HCT116 (cell line): ENCODE measurements around the gene GDAP2. TPM values are rescaled to one million over a fixed set of nuclear protein-coding genes. Genes with fewer than 3 reads are reported as not detected.

Experiments
- ATAC-seq: fragments of 200-7000 bp; cut with Tn5 transposase; 2 replicates; pipeline ENCODE4 v1.9.1; 2020; ENCODE audit warnings: mild to moderate bottlenecking, moderate library complexity
- BruUV-seq: library from RNA; stranded (reverse); fragments of 400-500 nt; replicated peaks from 2 replicates; lab custom pipeline; 2021; lab: Mats Ljungman, UMichigan
- CTCF ChIA-PET: fragments of 300-600 bp; sonication (Branson Sonifier 250); formaldehyde crosslinking; loops from one replicate; lab custom pipeline; 2021; ENCODE audit warnings: antibody characterized with exemption; lab: Charles Lee
- POLR2A ChIA-PET: fragments of 300-600, 350-600 bp; sonication (Branson Sonifier 250); formaldehyde crosslinking; loops from one replicate; lab custom pipeline; 2021; ENCODE audit warnings: antibody characterized with exemption; lab: Charles Lee
- RAD21 ChIA-PET, 2 experiments: fragments of 300-600 bp; sonication (Branson Sonifier 250); formaldehyde crosslinking; loops; one replicate each; lab custom pipeline; 2023; ENCODE audit warnings: low total read pairs in 2 of 2; ENCODE audit not compliant: uncharacterized antibody in 2 of 2, unreplicated experiment in 2 of 2, low non-redundant PET in 1 of 2; lab: Charles Lee
- DNase-seq: peaks from one replicate; pipeline ENCODE4 v3.0.0-alpha.2; 2010; ENCODE audit warnings: low read depth, low spot score
- H2AFZ ChIP-seq: fragments of 200-600 bp; shearing (Covaris generic), sonication (generic); 2 replicates; pipeline ENCODE4 v1.6.1; 2017; ENCODE audit warnings: low read depth, mixed run types, mixed read lengths, antibody characterized with exemption, low read length; ENCODE audit not compliant: poor library complexity, severe bottlenecking
- H3K27ac ChIP-seq: 2 replicates; pipeline ENCODE4 v1.5.1; 2012; ENCODE audit warnings: low read depth, low read length
- H3K27me3 ChIP-seq: fragments of 200-600 bp; sonication (generic); 2 replicates; pipeline ENCODE4 v1.6.1; 2016; ENCODE audit warnings: mixed run types, low read length, mixed read lengths; ENCODE audit not compliant: insufficient read depth
- H3K36me3 ChIP-seq, 2 experiments: fragments of 200-500 bp in 1 of 2; fragments of 200-600 bp in 1 of 2; sonication (Bioruptor generic) in 1 of 2; sonication (generic) in 1 of 2; 2 replicates each; pipeline versions ENCODE4 v1.5.1 to v1.6.1; 2014 to 2016; ENCODE audit warnings: low read length in 2 of 2, inconsistent platforms in 1 of 2, mixed read lengths in 1 of 2, mixed run types in 1 of 2; ENCODE audit not compliant: insufficient read depth in 2 of 2, control insufficient read depth in 1 of 2
- H3K4me1 ChIP-seq, 2 experiments: fragments of 200-600 bp in 1 of 2; sonication (generic) in 1 of 2; 2 replicates each; pipeline versions ENCODE4 v1.5.1 to v1.6.1; 2012 to 2017; ENCODE audit warnings: low read length in 2 of 2, inconsistent platforms in 1 of 2, mild to moderate bottlenecking in 1 of 2, mixed read lengths in 1 of 2, mixed run types in 1 of 2, moderate library complexity in 1 of 2; ENCODE audit not compliant: insufficient read depth in 2 of 2, control insufficient read depth in 1 of 2
- H3K4me2 ChIP-seq: fragments of 200-600 bp; sonication (generic); 2 replicates; pipeline ENCODE4 v1.6.1; 2017; ENCODE audit warnings: mixed run types, low read length, mixed read lengths
- H3K4me3 ChIP-seq, 2 experiments: fragments of 200-600 bp in 1 of 2; sonication (generic) in 1 of 2; replicated peaks in 1 of 2; 2 replicates each; pipeline ENCODE4 v1.5.1; 2011 to 2016; ENCODE audit warnings: low read length in 2 of 2, control low read depth in 1 of 2, low read depth in 1 of 2, mild to moderate bottlenecking in 1 of 2, mixed read lengths in 1 of 2, mixed run types in 1 of 2
- H3K79me2 ChIP-seq: fragments of 200-600 bp; sonication (generic); 2 replicates; pipeline ENCODE4 v1.6.1; 2017; ENCODE audit warnings: mild to moderate bottlenecking, mixed run types, low read length, moderate library complexity, mixed read lengths; ENCODE audit not compliant: insufficient read depth
- H3K9ac ChIP-seq: fragments of 200-600 bp; sonication (generic); 2 replicates; pipeline ENCODE4 v1.6.1; 2016; ENCODE audit warnings: low read length, mixed read lengths
- H3K9me2 ChIP-seq: fragments of 200-600 bp; sonication (generic), shearing (Covaris generic); 2 replicates; pipeline ENCODE4 v1.6.1; 2017; ENCODE audit warnings: mixed run types, mild to moderate bottlenecking, moderate library complexity; ENCODE audit not compliant: insufficient read depth
- H3K9me3 ChIP-seq, 2 experiments: fragments of 200-500 bp in 1 of 2; fragments of 200-600 bp in 1 of 2; sonication (Bioruptor generic) in 1 of 2; sonication (generic) in 1 of 2; 2 replicates each; pipeline ENCODE4 v1.6.1; 2014 to 2017; ENCODE audit warnings: low read length in 2 of 2, mixed read lengths in 2 of 2, inconsistent platforms in 1 of 2, low read depth in 1 of 2, mild to moderate bottlenecking in 1 of 2, mixed run types in 1 of 2, moderate library complexity in 1 of 2; ENCODE audit not compliant: control insufficient read depth in 1 of 2, insufficient read depth in 1 of 2
- H4K20me1 ChIP-seq: fragments of 200-600 bp; sonication (generic), shearing (Covaris generic); 2 replicates; pipeline ENCODE4 v1.6.1; 2017; ENCODE audit warnings: mixed run types, mild to moderate bottlenecking, moderate library complexity; ENCODE audit not compliant: insufficient read depth
- ATF3 ChIP-seq: IDR thresholded peaks from 2 replicates; pipeline ENCODE4 v1.6.1; 2012
- CBX3 ChIP-seq: IDR thresholded peaks from 2 replicates; pipeline ENCODE4 v1.6.1; 2012; ENCODE audit warnings: low read depth
- CEBPB ChIP-seq: IDR thresholded peaks from 2 replicates; pipeline ENCODE4 v1.6.1; 2012; ENCODE audit warnings: low read depth
- EGR1 ChIP-seq: IDR thresholded peaks from 2 replicates; pipeline ENCODE4 v1.6.1; 2012; ENCODE audit warnings: low read depth
- EZH2 ChIP-seq: fragments of 200-600 bp; sonication (generic); IDR thresholded peaks from 2 replicates; pipeline ENCODE4 v1.6.1; 2017; ENCODE audit warnings: antibody characterized with exemption, mixed run types
- EZH2phosphoT487 ChIP-seq: fragments of 200-600 bp; IDR thresholded peaks from 2 replicates; pipeline ENCODE4 v1.6.1; 2018; ENCODE audit warnings: antibody characterized with exemption, borderline replicate concordance
- FOSL1 ChIP-seq: IDR thresholded peaks from 2 replicates; pipeline ENCODE4 v1.6.1; 2012; ENCODE audit warnings: low read depth
- POLR2A ChIP-seq: IDR thresholded peaks from 2 replicates; pipeline ENCODE4 v1.7.0; 2011; ENCODE audit warnings: borderline replicate concordance; ENCODE audit not compliant: insufficient read depth, insufficient read length; ENCODE audit errors: extremely low read depth
- POLR2AphosphoS5 ChIP-seq: IDR thresholded peaks from 2 replicates; pipeline ENCODE4 v1.6.1; 2011; ENCODE audit warnings: mild to moderate bottlenecking, low read depth, low read length, moderate library complexity
- RAD21 ChIP-seq: IDR thresholded peaks from 2 replicates; pipeline ENCODE4 v1.6.1; 2012; ENCODE audit warnings: low read depth, mild to moderate bottlenecking
- SIN3A ChIP-seq: IDR thresholded peaks from 2 replicates; pipeline ENCODE4 v1.6.1; 2012; ENCODE audit warnings: low read depth
- SP1 ChIP-seq: IDR thresholded peaks from 2 replicates; pipeline ENCODE4 v1.6.1; 2012; ENCODE audit warnings: low read depth
- SRF ChIP-seq: IDR thresholded peaks from 2 replicates; pipeline ENCODE4 v1.6.1; 2012; ENCODE audit warnings: low read depth
- TCF7L2 ChIP-seq: IDR thresholded peaks from 2 replicates; pipeline ENCODE4 v1.7.0; 2011; ENCODE audit warnings: borderline replicate concordance, inconsistent platforms; ENCODE audit not compliant: insufficient read depth, insufficient read length; ENCODE audit errors: extremely low read depth
- YY1 ChIP-seq: IDR thresholded peaks from 2 replicates; pipeline ENCODE4 v1.6.1; 2011; ENCODE audit warnings: low read length, low read depth, moderate library complexity, mild to moderate bottlenecking; ENCODE audit not compliant: insufficient replicate concordance; ENCODE audit errors: extremely low read depth
- ZNF274 ChIP-seq: fragments of 200-500 bp; sonication (Bioruptor generic); IDR thresholded peaks from 2 replicates; pipeline ENCODE4 v1.6.1; 2014; ENCODE audit warnings: mild to moderate bottlenecking, low read depth, low read length, inconsistent platforms
- intact Hi-C: fragments of 100-400 bp; cut with micrococcal nuclease; formaldehyde crosslinking; loops from 2 replicates; pipeline ENCODE4 v1.10.0; 2022
- total RNA-seq: library from RNA; stranded (reverse); gene quantifications from one replicate; pipeline ENCODE4 v1.2.1, GENCODE V29; 2021; ENCODE audit not compliant: unreplicated experiment
- TF ChIP-seq, protein P1 (sequence below): IDR thresholded peaks from 2 replicates; pipeline ENCODE4 v1.6.1; 2011; ENCODE audit warnings: mild to moderate bottlenecking, low read length, moderate library complexity; ENCODE audit not compliant: insufficient replicate concordance; ENCODE audit errors: extremely low read depth
- TF ChIP-seq, protein P2 (sequence below): IDR thresholded peaks from 2 replicates; pipeline ENCODE4 v1.6.1; 2012; ENCODE audit warnings: low read depth
- TF ChIP-seq, protein P3 (sequence below): IDR thresholded peaks from 2 replicates; pipeline ENCODE4 v1.6.1; 2012

The GDAP2 gene
- total RNA-seq, 1 experiment from 2014 or later = 21.4 TPM

GRCh38 chr1:117819301-117819700 lies 110.1 kb downstream of the GDAP2 start:
- Histone ChIP-seq H3K9ac (no peak overlapping the region), H3K4me1 (peaks cover 0 to 10% of the 10 kb centered on the region in 2 experiments; a peak in 2 of 4 replicates), H3K9me3 (no peaks in the 10 kb centered on the region), H3K4me3 (no peak overlapping the region), H3K4me2 (no peak overlapping the region), H4K20me1 (no peaks in the 10 kb centered on the region), H3K9me2 (no peaks in the 10 kb centered on the region), H3K27me3 (no peaks in the 10 kb centered on the region), H3K36me3 (no peaks in the 10 kb centered on the region), H3K79me2 (no peaks in the 10 kb centered on the region), H2AFZ (no peak overlapping the region), H3K27ac (no peak overlapping the region)
- RAD21 ChIA-PET = no interaction called here
- CTCF ChIA-PET = no interaction called here
- ATAC-seq = no peak
- DNase-seq = no peak
- POLR2A ChIA-PET = no interaction called here
- intact Hi-C loops = no loop called here
- BruUV-seq = no TSS peak
- no peak for TF ChIP-seq ATF3
- no peak for TF ChIP-seq FOSL1
- TF ChIP-seq TCF7L2 = no peak
- no peak for TF ChIP-seq YY1
- TF ChIP-seq SRF = no peak
- no peak for TF ChIP-seq SP1
- TF ChIP-seq, protein P1, sequence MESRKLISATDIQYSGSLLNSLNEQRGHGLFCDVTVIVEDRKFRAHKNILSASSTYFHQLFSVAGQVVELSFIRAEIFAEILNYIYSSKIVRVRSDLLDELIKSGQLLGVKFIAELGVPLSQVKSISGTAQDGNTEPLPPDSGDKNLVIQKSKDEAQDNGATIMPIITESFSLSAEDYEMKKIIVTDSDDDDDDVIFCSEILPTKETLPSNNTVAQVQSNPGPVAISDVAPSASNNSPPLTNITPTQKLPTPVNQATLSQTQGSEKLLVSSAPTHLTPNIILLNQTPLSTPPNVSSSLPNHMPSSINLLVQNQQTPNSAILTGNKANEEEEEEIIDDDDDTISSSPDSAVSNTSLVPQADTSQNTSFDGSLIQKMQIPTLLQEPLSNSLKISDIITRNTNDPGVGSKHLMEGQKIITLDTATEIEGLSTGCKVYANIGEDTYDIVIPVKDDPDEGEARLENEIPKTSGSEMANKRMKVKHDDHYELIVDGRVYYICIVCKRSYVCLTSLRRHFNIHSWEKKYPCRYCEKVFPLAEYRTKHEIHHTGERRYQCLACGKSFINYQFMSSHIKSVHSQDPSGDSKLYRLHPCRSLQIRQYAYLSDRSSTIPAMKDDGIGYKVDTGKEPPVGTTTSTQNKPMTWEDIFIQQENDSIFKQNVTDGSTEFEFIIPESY = no peak
- TF ChIP-seq EZH2 = no peak
- TF ChIP-seq, protein P2, sequence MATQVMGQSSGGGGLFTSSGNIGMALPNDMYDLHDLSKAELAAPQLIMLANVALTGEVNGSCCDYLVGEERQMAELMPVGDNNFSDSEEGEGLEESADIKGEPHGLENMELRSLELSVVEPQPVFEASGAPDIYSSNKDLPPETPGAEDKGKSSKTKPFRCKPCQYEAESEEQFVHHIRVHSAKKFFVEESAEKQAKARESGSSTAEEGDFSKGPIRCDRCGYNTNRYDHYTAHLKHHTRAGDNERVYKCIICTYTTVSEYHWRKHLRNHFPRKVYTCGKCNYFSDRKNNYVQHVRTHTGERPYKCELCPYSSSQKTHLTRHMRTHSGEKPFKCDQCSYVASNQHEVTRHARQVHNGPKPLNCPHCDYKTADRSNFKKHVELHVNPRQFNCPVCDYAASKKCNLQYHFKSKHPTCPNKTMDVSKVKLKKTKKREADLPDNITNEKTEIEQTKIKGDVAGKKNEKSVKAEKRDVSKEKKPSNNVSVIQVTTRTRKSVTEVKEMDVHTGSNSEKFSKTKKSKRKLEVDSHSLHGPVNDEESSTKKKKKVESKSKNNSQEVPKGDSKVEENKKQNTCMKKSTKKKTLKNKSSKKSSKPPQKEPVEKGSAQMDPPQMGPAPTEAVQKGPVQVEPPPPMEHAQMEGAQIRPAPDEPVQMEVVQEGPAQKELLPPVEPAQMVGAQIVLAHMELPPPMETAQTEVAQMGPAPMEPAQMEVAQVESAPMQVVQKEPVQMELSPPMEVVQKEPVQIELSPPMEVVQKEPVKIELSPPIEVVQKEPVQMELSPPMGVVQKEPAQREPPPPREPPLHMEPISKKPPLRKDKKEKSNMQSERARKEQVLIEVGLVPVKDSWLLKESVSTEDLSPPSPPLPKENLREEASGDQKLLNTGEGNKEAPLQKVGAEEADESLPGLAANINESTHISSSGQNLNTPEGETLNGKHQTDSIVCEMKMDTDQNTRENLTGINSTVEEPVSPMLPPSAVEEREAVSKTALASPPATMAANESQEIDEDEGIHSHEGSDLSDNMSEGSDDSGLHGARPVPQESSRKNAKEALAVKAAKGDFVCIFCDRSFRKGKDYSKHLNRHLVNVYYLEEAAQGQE = no peak
- TF ChIP-seq POLR2A = no peak
- no peak for TF ChIP-seq RAD21
- no peak for TF ChIP-seq SIN3A
- no peak for TF ChIP-seq CBX3
- no peak for TF ChIP-seq EGR1
- no peak for TF ChIP-seq ZNF274
- TF ChIP-seq EZH2phosphoT487 = no peak
- TF ChIP-seq POLR2AphosphoS5 = no peak
- TF ChIP-seq CEBPB = no peak
- TF ChIP-seq, protein P3, sequence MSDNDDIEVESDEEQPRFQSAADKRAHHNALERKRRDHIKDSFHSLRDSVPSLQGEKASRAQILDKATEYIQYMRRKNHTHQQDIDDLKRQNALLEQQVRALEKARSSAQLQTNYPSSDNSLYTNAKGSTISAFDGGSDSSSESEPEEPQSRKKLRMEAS = no peak
